Activated T-cell treated with anti-CD3 and anti-CD28 coated beads for 4 hours (primary cell): ENCODE data around the gene RPL37.
"Not testable (repeated sequence)": the region's sequence is repeated elsewhere in the genome, so short reads cannot be mapped to it uniquely, and the experiment has no call there.

ENCODE experiments used
- DNase-seq: peaks from one replicate; pipeline ENCODE4 v3.0.0-alpha.2; 2020

Gene RPL37

DNA sequence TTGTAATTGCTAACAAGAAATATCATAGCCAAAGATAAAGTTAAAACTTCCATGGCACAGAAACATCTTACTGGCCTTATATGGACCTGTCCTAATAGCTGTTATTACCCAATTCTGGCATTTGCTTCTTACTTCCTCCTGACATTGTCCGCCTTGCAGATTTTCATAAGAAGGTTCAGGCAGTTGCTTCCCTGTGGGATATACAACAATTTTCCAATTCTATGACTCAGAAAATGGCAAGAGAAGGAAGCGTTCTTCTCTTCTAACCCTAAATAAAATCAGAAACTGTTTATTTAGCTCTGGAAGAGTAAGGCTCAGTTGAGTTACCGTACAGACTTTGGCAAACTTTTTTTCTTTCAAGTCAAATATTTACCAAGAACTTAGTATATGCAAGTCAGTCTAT, 38.5 kb downstream of the RPL37 start:
- no peak for DNase-seq

DNA sequence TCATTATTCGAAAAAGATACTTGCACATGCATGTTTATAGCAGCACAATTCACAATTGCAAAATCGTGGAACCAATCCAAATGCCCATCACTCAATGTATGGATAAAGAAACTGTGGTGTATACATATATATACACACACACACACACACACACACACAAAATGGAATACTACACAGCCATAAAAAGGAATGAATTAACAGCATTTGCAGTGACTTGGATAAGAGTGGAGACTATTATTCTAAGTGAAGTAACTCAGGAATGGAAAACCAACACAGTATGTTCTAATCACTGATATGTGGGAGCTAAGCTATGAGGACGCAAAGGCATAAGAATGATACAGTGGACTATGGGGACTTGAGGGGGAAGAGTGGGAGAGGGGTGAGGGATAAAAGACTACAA, 40.1 kb downstream of the RPL37 start:
- DNase-seq = not testable (repeated sequence)

DNA sequence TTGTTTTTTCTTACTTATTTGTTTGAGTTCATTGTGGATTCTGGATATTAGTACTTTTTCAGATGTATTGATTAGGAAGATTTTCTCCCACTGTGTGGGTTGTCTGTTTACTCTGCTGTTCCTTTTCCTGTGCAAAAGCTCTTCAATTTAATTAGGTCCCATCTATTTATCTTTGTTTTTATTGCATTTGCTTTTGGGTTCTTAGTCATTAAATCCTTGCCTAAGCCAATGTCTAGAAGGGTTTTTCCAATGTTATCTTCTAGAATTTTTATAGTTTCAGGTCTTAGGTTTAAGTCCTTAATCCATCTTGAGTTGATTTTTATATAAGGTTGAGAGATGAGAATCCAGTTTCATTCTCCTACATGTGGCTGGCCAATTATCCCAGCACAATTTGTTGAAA, 40.7 kb downstream of the RPL37 start:
- not testable (repeated sequence) for DNase-seq

DNA sequence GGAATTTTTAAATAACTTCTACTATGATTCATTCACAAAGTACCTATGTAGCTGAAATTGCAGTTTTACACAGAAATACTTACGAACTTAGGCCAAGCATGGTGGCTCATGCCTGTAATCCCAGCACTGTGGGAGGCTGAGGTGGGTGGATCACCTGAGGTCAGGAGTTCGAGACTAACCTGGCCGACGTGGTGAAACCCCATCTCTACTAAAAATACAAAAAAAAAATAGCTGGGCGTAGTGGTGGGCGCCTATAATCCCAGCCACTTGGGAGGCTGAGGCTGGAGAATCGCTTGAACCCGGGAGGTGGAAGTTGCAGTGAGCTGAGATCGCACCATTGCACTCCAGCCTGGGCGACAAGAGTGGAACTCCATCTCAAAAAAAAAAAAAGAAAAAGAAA, 42.3 kb downstream of the RPL37 start:
- not testable (repeated sequence) for DNase-seq

DNA sequence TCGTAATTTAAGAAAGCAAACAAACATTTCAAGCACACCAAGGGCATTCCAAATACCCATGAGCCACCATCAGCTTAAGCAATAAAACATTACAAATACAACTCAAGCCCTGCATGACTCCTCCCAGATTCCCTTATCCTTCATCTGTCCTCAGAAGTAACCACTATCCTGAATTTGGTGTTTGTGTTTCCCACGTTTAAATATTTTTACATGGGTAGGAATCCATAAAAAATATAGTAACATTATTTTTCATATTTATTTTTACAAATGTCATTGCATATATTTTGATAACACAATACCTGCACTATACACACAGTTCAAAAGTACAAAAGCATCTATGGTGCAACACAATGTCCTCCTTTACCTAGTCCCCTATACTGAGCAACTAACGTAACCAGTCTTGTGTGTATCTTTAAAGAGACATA, 43.3 kb downstream of the RPL37 start:
- DNase-seq = no peak

DNA sequence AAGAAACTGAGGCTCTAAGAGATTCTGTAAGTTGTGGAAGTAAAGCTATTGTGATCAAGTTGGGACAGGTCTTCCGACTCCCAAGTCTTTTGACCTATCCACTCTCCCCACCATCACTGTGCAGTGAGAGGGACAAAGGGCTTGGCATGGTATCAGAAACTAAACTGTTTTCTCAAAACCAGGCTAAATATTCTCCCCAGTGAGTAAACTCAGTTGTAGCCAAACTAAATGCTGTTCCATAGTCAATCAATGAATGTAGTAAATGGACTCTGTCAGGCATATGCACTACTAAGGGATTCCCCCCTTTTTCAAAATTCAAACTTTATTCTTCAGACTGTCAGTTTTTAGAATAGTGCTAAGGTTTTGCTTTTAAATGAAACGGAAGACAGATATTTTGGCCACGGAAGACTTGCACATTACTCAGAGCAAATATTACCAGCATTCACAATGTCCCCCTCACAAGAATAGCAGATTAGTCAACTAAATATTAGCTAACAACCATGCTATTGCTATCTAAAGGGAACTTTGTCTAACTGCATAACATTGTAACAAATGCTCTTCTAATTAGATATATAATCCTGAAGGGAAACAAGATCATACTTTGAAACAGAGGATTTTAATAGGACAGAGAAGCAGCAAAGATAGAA, 44.0 kb downstream of the RPL37 start:
- no peak for DNase-seq

DNA sequence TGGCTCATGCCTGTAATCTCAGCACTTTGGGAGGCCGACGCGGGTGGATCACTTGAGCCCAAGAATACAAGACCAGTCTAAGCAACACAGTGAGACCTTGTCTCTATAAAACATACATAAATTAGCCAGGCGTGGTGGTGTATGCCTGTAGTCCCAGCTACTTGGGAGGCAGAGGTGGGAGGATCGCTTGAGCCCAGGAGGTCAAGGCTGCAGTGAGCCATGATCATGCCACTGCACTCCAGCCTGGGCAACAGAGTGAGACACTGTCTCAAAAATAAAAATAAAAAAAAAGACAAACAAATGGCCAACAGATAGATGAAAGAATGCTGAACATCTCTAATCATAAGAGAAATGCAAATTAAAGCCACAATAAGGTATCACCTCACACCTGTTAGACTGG, 46.1 kb downstream of the RPL37 start:
- not testable (repeated sequence) for DNase-seq

DNA sequence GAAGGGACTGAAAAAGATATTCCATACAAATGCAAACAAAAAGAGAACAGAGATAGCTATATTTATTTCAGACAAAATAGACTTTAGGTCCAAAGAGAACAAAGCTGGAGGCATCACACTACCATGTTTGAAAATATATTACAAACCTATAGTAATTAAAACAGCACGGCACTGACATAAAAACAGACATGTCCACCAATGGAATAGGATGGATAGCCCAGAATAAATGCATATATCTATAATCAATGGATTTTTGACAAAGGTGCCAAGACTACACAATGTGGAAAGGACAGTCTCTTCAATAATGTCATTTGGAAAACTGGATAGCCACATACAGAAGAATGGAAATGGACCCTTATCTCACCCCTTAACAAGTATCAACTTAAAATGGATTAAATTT, 47.0 kb downstream of the RPL37 start:
- no peak for DNase-seq

DNA sequence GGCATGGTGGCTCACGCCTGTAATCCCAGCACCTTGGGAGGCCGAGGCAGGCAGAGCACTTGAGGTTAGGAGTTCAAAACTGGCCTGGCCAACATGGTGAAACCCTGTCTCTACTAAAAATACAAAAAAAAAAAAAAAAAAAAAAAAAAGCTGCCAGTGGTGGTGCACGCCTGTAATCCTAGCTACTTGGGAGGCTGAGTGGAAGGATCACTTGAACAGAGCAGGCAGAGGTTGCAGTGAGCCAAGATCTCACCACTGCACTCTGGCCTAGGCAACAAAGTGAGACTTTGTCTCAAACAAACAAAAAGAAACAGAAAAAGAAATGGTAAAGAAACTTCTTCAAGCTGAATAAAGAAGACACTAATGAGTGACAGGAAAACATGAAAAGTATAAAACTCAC, 48.4 kb downstream of the RPL37 start:
- DNase-seq = not testable (repeated sequence)

DNA sequence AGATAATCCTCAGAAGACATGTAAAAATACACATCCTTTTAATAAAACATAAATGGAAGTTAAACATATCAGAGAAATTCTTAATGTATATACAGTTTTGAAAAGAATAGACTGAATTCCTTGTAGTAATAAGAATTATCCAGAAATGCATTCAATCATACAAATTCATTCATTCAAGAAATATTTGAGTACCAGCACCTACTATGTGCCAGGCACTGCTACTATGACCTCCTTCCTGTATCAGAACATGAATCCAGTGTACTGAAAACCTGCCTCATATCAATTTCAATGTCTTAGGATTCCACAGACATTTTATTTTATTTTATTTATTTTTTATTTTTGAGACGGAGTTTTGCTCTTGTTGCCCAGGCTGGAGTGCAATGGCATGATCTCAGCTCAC, 50.1 kb downstream of the RPL37 start:
- DNase-seq = no peak

DNA sequence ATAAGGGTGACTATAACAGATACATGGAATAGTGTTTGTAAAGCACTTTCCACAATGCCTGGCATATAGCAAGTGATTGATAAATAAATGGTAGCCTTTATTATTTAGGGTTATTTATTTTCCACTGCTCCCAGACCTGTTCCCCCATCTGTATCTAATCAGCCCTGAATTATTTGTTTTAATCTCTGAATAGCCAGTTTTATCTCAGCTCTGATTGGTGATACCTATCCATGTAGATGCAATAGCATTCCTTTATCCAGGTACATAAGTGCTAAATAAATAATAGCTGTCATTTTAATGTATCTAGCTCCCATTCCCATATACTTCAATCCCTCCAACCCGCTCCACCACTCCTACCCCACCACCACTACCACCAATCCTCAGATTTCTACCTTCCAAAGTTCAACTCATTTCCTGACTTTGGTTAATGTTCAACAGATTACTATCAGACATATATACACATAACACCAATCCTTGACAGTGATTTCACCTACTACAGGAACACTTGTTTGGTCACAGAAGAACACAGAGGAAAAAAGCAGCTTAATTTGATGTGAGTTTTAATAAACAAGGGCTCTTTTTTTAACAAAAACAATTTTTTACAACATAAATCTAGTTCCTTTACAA, 50.9 kb downstream of the RPL37 start:
- DNase-seq = no peak

DNA sequence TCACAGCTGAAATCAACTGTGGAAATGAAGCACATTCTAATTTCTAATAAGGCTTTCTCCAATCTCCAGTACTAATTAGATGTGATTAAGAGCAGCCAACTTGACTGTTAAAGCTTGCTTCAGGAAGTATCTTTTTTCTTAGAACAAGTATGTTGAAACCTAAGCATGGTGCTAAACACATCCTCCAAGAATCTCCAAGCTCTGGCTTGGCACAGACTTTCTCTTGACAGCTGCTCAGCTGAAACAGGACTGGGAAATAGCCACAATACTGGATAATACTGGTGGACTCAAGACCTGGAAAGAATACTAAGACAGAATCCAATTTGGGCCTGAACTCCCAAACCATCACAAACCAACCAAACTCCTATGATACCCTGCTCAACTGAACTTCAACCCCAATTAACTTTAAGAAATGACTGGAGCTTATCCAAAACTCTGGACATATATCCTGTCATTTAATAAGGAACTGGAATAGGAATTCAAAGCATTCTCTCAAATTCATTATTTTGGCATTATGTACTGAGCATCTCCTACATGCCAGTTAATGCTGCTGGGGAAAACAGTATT, 53.1 kb downstream of the RPL37 start:
- DNase-seq = no peak

DNA sequence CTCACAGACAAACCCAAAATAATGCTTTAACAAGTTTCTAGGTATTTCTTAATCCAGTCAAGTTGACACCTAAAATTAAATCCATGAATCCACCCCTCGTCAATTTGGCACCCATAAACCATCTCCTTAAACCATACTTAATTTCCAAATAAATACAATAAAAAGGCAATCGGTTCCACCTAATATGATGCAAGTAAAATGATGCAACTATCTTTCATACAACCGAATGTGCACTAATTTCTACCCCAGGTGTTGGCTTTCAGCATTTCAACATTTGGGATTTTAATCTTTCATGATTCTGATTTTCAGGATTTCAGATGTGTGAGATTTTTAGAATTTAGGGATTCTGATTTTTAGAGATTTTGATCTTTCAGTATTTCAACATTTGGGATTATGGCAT, 54.2 kb downstream of the RPL37 start:
- DNase-seq = no peak

DNA sequence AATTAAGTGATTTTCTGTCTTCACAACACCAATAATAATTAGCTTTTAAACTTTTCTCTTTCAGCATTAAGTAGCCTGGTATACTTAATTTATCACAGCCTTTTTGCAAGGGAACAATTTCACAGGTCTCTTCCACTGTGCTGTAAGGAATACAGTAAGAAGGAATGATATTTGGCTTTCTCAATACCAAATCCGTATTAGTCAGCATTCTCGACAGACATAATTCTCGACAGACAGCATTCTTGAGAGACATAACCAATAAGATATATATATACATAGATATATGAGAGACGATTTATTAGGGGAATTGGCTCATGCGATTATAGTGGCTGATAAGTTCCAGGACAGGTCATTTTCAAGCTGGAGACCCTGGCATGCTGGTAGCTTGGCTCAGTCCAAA, 54.8 kb downstream of the RPL37 start:
- no peak for DNase-seq

DNA sequence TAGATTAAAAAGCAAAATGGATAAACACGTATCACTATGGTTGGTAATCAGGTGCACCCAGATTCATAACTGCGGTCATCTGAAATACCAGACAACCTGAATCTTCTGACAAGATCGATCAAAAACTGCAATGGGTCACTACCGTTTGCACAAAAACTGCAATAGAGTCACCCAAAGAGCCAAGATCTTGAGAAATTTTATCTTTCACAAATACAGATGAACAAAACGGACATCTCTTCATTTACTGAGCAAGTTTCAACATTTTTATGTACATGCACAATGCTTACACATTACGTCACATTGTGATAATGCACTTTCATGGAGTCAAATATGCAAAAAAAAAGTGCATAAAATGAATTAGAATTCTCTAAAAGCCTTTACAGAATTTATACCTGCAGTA, 55.5 kb downstream of the RPL37 start:
- DNase-seq = no peak

DNA sequence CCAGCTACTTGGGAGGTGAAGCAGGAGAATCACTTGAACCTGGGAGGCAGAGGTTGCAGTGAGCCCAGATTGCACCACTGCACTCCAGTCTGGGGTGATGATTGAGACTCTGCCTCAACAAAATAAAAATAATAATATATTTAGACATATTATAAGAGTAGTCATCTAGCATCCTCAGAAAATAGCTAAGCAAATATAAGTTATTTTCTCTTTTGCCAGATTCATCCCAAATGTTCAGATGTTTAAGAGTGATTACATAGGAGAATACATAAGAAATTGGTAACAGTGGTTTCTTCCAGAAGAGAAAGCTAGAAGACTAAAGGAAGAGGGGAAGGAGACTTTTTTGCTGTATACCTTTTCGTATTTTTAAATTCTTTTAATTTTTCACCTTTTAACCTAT, 56.9 kb downstream of the RPL37 start:
- no peak for DNase-seq

DNA sequence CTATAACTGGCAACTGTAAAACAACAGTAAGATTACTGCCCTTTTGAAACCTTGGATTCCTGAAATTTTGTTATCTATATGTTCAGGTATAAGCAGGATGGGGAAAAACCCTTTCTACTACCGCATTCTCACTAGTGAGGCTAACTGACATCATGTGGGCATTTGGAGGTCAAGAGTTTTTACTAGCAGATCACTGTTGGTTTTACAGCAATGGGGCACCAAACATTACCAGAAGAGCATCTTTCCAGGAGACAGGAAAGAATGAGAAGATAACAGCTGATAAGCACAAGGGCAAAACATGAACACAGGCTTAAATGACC, 58.4 kb downstream of the RPL37 start:
- DNase-seq = no peak

DNA sequence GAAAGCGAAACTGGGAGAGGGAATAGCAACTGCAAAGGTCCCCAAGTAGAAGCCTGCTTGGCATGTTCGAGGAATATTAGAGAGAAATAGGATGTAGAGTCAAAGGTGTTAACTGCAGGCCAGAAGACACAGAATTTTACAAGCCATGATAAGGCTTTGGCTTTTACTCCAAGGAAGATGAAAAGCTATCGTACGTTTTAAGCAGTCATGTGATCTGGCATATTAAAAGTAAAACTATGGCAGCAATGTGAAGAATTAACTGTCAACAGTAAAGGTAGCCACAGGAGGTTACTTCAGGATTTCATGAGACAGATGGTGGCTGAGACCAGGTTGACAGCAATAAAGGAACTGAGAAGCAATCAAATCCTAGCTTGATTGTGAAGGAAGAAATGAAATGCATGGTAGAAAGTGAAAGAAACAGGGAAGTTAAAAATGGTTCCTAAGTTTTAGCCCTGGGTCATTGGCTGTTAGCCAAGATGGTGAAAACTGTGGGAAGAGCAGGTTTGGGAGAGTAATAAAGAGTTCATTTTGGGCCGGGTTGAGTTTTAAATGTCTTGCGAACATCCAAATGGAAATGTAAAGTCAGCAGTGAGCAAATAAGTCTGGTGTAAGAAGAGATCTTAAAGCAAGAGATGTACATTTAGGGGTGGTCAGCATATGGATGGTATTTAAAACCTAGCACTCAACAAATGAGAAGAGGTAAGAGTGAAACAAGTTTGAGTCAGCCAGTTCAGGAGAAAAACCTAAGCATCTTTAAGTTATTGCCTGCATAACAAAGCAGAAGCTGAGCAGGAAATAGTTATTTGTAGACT, 59.0 kb downstream of the RPL37 start:
- DNase-seq = no peak
